ENCODE data around the gene DDX20.

DDX20 gene

GRCh38 chr1:111755331-111756123 lies at the start of gene DDX20:
Gene DDX20, plus strand, starts transcription at chr1:111755901. Its CDS starts 24 bp downstream, at chr1:111755925.
- DNase-seq (ENCODE audit: low spot score) (peak; percentile 88), FAIRE-seq (peak; percentile 24)

DNA sequence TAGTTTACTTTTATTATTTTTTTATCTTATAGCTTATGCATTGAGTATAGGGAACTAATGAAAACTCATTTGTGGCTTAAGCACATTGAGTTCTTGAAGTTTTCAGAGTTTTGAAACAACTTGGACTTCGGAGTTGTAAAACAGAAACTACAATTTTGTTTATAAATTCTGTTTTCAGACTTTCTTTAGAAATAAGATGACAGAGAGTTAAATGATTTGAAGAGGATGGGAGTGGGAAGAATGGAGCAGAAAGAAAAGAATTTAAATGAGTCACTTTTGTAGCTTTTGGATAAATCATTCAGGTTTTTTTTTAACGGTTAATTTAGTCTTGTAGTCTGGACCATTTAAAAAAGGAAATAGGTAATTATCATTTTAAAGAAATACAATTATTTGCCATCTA lies 48.8 kb upstream of the DDX20 start:
- DNase-seq (ENCODE audit: low spot score) (no peak), FAIRE-seq (no peak)

DNA sequence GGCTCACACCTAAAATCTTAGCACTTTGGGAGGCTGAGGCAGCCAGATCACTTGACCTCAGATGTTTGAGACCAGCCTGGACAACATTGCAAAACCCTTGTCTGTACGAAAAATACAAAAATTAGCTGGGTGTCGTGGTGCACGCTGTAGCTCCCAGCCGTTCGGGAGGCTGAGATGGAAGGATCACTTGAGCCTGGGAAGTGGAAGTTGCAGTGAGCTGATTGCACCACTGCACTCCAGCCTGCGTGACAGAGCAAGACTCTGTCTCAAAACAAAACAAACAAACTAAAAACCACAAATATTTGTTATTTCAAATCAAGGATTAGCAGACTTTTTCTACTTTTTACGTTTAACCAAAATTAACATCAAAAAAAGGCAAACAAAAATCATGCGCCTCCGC lies 47.8 kb upstream of the DDX20 start:
- FAIRE-seq (no peak), DNase-seq (ENCODE audit: low spot score) (no peak)

- no peak for FAIRE-seq
- DNase-seq (ENCODE audit: low spot score), result no peak
Observed at GRCh38 chr1:111709986-111710385, 45.7 kb upstream of the DDX20 start.

GRCh38 chr1:111716333-111716732 lies 39.4 kb upstream of the DDX20 start:
- FAIRE-seq (no peak), DNase-seq (ENCODE audit: low spot score) (no peak)

GRCh38 chr1:111717450-111717849 lies 38.3 kb upstream of the DDX20 start:
- FAIRE-seq, result no peak
- DNase-seq (ENCODE audit: low spot score), result no peak

DNA sequence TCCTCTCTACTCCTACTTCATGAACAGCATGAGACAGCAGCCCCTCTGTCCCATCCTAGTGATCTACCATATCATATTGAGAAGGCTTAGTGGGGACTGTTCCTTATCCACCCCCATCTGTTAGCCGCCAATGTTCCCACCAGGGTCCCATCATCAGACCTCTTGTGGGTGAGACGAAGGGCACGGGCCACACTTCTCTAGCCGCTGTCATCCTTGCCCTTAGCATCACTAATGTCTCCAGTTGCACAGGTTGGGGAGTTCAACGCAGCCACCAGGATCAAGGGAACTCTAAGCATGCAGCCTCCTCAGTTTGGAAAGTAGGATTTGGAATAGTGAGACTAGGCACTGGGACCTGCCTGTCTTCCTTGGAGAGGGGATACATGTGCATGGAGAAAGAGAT lies 36.6 kb upstream of the DDX20 start:
- DNase-seq (ENCODE audit: low spot score) (no peak), FAIRE-seq (no peak)

- DNase-seq (ENCODE audit: low spot score) (no peak), FAIRE-seq (no peak)
Observed at GRCh38 chr1:111719674-111720132, 36.0 kb upstream of the DDX20 start.

DNA sequence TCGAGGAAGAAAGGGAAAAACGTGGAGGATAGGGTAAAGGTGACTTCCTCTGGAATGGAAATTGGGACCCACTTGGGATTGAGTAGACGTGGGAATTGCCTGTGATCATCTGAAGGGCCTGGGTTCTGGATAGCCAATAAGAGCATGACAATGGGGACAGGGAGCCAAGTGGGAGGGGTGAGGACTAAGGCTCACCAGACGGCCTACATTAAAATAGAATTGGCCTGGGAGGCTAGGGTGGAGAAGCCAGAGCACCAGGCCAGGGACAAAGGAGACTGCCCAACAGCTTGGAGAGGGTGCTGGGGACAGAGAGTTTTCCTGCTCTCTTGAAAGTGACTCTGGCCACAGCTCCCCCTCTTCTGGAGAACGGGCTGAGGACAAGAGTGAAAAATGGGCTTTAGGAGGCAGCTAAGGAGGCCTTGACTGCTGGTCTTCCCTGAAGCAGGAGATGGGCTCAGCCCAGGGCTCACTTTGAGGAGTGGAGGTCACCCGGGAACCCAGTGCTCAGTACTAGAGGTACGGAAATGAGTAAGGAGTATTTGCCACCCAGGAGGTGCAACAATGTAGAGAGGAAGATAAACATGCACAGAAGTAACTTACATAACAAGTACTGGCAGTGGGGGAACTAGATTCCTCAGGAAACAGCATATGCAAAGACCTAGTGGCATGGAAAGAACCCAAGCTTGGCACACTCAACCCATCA lies 35.3 kb upstream of the DDX20 start:
- FAIRE-seq (no peak), DNase-seq (ENCODE audit: low spot score) (no peak)

DNA sequence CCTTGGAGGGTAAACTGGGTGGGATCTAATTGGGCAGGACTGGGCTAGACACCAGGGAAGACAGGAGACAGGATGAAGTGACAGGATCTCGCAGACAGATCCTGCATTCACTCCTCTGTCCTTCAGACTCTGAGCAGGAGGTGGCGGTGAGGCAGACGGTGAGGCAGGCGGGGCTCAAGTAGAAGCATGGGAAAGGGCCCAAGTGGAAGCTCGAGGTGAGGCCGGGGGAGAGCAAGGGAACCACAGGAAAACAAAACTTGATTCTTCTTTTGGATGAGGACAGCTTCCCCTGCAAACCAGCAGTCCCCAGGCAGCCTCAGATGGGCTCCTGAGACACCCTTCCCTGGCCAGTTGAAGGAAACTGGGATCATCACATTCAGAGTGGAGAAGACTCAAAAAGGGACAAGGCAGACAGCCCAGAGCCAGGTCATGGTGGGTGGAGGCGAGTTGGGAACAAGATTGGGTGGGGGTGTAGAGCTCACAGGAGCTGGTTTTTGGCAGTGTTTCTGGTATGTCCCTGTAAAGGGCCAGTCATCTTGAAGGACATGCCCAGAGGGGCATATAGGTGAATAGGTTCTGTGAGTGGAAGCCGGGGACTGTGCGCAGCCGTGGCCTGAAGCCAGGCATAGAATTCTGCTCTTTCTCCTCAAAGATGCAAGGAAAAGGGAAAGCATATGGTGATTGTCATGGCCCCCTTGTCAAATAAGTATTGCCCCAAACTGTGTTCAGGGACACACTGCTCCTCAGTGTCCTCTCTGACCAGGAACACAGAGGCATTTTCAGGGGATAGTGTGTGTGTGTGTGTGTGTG lies 34.5 kb upstream of the DDX20 start:
- no peak for FAIRE-seq
- no peak for DNase-seq (ENCODE audit: low spot score)

DNA sequence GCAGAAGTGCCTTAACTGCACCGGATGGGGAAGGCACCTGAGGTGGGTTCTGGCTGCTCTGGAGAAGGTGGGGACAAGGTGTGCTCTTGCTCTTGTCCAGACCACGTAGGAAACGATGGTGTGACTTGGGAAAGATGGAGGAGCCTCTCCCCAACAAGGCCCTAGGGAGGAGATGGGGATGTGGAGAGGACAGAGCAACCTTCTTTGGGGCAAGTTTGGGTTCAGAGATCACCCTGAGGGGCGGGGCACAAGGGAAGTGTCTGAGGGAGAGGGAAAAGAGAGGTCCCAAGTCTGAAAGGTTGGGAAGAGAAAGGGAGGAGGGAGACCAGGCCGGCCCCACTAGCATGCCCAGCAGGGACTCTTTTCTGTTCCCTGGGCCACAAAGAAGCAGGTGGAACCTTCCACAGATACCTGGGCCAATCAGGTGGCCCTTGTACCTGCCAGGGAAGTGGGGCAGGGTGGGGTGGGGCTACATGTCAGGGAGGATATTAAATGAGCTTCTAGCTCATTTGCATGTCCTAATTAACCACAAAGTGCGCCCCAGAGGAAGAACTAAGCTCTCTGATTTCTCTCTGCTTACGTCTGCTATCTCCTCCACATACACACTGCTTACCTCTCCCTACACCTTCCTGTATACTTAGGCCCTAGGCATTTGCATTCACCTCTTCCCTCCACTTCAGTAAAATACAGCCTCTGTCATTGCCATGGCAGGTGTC lies 32.5 kb upstream of the DDX20 start:
- FAIRE-seq, result no peak
- no peak for DNase-seq (ENCODE audit: low spot score)

DNA sequence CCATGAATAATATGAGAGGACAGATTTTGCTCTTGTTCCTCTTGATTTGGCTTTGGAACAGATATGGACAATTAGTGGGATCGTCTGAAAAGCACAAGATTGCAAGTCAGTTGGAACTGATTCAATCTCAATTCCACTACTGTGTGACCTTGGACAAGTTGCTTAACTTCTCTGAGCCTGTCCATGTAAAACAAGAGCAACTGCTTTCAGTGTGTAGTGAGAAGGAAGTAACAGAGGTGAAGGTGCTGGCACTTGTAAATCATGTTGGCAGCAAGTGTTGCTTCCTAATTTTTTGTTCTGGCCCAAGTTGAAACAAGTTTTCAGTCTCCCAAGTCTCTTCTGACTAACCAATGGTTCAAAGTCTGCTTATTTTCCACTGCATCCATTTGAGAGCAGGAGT lies 31.8 kb upstream of the DDX20 start:
- DNase-seq (ENCODE audit: low spot score) (no peak), FAIRE-seq (no peak)

DNA sequence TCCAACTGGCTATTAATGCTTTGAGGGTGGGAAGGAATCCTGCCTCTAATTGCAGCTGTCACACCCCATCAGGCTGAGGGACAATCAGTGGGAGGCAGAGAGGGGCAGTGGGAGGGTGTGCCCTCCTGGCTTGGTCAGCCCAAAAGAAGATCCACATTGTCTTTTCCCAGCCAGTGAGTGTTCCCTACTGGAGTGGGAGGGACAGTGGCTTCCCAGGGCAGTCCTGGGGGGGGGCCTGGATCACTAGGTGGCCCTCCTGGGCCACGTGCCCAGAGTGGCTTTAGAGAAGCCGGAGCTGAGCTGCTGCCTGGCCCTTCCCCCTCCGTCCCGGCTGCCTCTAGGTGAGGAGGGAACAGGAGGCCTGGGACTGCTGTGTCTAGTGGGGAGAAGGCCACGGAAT lies 30.5 kb upstream of the DDX20 start:
- DNase-seq (ENCODE audit: low spot score) (no peak), FAIRE-seq (no peak)

DNA sequence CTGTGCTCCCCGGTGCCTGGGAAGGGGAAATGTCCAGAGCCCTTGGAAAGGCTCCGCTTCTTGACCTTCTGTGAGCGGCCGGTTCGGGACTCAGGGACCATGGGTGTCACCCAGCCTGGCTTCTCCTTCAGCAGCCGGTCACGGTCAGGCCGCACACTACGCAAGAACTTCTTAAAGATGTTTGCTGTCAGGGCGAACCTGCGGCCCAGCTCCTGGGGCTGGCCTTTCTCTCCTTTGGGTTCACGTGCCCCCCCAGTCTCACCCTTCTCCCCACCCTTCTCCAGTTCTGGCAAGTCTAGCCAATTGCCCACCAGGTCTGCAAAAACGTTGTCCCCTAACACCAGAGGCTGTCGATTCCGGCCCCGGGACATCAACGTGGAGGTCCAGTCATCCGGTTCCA lies 28.6 kb upstream of the DDX20 start:
- no peak for FAIRE-seq

DNA sequence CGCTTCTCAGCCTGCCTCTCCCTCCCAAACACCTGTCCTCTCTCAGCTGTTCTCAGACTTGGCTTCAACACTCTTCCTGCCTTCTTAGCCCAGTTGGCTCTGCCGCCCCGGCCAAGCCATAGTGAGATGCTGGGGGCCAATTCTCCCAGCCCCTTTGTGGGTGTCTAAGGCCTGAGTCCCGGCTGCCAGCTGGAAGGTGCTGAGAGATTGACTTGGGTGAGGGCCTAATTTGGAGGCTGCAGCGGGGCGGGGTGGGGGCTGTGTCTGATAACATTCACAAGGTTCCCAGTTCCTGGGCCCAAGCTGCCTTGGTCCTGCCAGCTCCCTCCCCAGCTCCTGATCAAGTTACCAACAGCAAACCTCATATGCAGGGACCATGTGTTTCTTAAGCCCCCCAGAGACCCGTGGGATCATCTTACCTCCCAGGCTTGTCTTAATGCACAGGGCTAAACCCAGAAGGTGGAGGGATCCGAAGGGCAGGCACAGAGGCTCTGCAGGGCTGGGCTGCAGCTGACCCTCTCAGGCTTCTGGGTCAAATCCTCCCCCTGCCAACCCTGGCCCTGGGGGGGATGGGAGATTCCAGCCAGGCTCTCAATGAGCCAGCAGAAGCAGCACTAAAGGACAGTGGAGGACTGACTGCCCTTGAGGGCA lies 26.3 kb upstream of the DDX20 start:
- FAIRE-seq (no peak), DNase-seq (ENCODE audit: low spot score) (no peak)

More for the DNA sequence above, 28.6 kb upstream of the DDX20 start:
- DNase-seq (ENCODE audit: low spot score), result no peak

GRCh38 chr1:111729946-111730681 lies 25.6 kb upstream of the DDX20 start:
- DNase-seq (ENCODE audit: low spot score) (no peak), FAIRE-seq (no peak)

DNA sequence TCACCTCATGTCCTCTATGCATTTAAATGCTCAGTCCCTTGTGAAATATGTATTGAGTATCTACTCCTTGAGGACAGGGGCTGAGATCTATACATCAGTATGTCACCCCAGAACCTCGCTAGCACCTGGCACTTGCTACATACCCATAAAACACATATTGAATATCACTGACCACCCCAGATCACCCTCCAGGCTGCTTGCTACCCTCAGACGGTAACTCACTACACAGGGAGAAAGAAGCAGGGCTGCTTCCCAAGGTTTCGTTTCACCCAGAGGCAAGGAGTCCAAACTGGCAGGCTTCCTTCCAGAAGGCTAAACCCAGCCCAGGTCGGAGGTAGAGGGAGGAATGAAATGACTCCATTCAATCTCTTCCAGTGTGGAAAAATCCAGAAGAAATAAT lies 25.0 kb upstream of the DDX20 start:
- FAIRE-seq, result no peak
- no peak for DNase-seq (ENCODE audit: low spot score)

DNA sequence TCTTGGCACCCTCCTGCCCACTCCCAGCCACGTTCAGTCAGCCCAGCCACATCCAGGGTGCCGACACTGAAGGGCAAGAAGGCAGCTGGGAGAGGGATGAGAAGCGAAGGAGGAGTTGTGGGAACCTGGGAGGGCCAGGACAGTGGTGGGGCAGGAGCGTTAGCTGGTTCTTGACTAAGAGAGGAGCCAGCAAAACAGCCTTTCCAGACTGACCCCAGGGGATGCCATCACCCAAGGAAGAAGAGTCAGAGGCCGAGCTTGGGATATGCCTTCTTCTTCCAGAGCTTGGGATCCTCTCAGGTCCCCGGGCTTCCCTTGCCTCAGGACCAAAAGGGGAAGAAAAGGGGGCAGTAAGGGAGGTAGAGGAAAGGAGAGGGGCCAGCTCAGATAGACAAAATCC lies 23.7 kb upstream of the DDX20 start:
- DNase-seq (ENCODE audit: low spot score), result no peak
- no peak for FAIRE-seq

DNA sequence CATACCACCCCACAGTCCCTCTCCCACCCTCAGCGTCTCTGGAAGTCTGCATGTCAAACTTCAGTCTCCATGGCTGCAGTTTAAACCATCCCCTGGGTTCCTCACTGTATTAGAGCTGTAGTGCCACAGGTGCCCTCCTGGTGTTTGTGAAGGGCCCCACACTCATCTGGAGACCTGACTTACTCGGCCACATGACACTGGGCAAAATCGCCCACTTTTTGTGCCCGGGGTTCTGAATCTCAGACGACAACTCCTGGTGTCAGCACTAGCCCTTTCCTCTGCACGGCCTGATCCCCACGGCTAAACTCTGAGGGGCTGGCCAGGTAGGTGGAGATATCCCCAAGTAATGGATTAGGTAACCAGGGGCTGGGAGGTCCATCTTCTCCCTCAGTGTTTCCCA lies 23.0 kb upstream of the DDX20 start:
- no peak for DNase-seq (ENCODE audit: low spot score)
- no peak for FAIRE-seq

Measured in RCC 7860 (cell line).